ENCODE results near the gene EPB41L5.

GRCh38 chr2:120150040-120150482 is 137.2 kb downstream of the EPB41L5 start:
- TF ChIP-seq EZH2 (IDR thresholded peaks at IDR 0.05; ENCODE audit: borderline replicate concordance, low read depth, low read length, severe bottlenecking): no peak
- no peak for TF ChIP-seq CTCF (IDR thresholded peaks at IDR 0.05; ENCODE audit: extremely low read depth in 1 of 2, insufficient read depth in 1 of 2, low read depth in 1 of 2, low read length in 2 of 2)
- no peak for TF ChIP-seq POLR2A (IDR thresholded peaks at IDR 0.05; ENCODE audit: low read depth, low read length)
- no peak for TF ChIP-seq JUN (IDR thresholded peaks at IDR 0.05; ENCODE audit: borderline replicate concordance, insufficient read depth, insufficient read length, low read depth)
- TF ChIP-seq POLR2AphosphoS5 (IDR thresholded peaks at IDR 0.05; ENCODE audit: insufficient read depth, low read depth, low read length): no peak
- no peak for TF ChIP-seq FOS (IDR thresholded peaks at IDR 0.05; ENCODE audit: borderline replicate concordance, insufficient read depth, low read length)
- no peak for TF ChIP-seq MAX (IDR thresholded peaks at IDR 0.05; ENCODE audit: insufficient read depth, insufficient read length)
- no peak for TF ChIP-seq MYC (IDR thresholded peaks at IDR 0.05; ENCODE audit: low read depth, low read length)
